HCT116 (cell line): ENCODE measurements around the gene TIMM44. TPM values are rescaled to one million over a fixed set of nuclear protein-coding genes. Genes with fewer than 3 reads are reported as not detected.

Experiments
- ATAC-seq: fragments of 200-7000 bp; cut with Tn5 transposase; 2 replicates; pipeline ENCODE4 v1.9.1; 2020; ENCODE audit warnings: mild to moderate bottlenecking, moderate library complexity
- BruUV-seq: library from RNA; stranded (reverse); fragments of 400-500 nt; replicated peaks from 2 replicates; lab custom pipeline; 2021; lab: Mats Ljungman, UMichigan
- CTCF ChIA-PET: fragments of 300-600 bp; sonication (Branson Sonifier 250); formaldehyde crosslinking; loops from one replicate; lab custom pipeline; 2021; ENCODE audit warnings: antibody characterized with exemption; lab: Charles Lee
- POLR2A ChIA-PET: fragments of 300-600, 350-600 bp; sonication (Branson Sonifier 250); formaldehyde crosslinking; loops from one replicate; lab custom pipeline; 2021; ENCODE audit warnings: antibody characterized with exemption; lab: Charles Lee
- RAD21 ChIA-PET, 2 experiments: fragments of 300-600 bp; sonication (Branson Sonifier 250); formaldehyde crosslinking; loops; one replicate each; lab custom pipeline; 2023; ENCODE audit warnings: low total read pairs in 2 of 2; ENCODE audit not compliant: uncharacterized antibody in 2 of 2, unreplicated experiment in 2 of 2, low non-redundant PET in 1 of 2; lab: Charles Lee
- DNase-seq: peaks from one replicate; pipeline ENCODE4 v3.0.0-alpha.2; 2010; ENCODE audit warnings: low read depth, low spot score
- H2AFZ ChIP-seq: fragments of 200-600 bp; shearing (Covaris generic), sonication (generic); 2 replicates; pipeline ENCODE4 v1.6.1; 2017; ENCODE audit warnings: low read depth, mixed run types, mixed read lengths, antibody characterized with exemption, low read length; ENCODE audit not compliant: poor library complexity, severe bottlenecking
- H3K27ac ChIP-seq: 2 replicates; pipeline ENCODE4 v1.5.1; 2012; ENCODE audit warnings: low read depth, low read length
- H3K27me3 ChIP-seq: fragments of 200-600 bp; sonication (generic); 2 replicates; pipeline ENCODE4 v1.6.1; 2016; ENCODE audit warnings: mixed run types, low read length, mixed read lengths; ENCODE audit not compliant: insufficient read depth
- H3K36me3 ChIP-seq, 2 experiments: fragments of 200-500 bp in 1 of 2; fragments of 200-600 bp in 1 of 2; sonication (Bioruptor generic) in 1 of 2; sonication (generic) in 1 of 2; 2 replicates each; pipeline versions ENCODE4 v1.5.1 to v1.6.1; 2014 to 2016; ENCODE audit warnings: low read length in 2 of 2, inconsistent platforms in 1 of 2, mixed read lengths in 1 of 2, mixed run types in 1 of 2; ENCODE audit not compliant: insufficient read depth in 2 of 2, control insufficient read depth in 1 of 2
- H3K4me1 ChIP-seq, 2 experiments: fragments of 200-600 bp in 1 of 2; sonication (generic) in 1 of 2; 2 replicates each; pipeline versions ENCODE4 v1.5.1 to v1.6.1; 2012 to 2017; ENCODE audit warnings: low read length in 2 of 2, inconsistent platforms in 1 of 2, mild to moderate bottlenecking in 1 of 2, mixed read lengths in 1 of 2, mixed run types in 1 of 2, moderate library complexity in 1 of 2; ENCODE audit not compliant: insufficient read depth in 2 of 2, control insufficient read depth in 1 of 2
- H3K4me2 ChIP-seq: fragments of 200-600 bp; sonication (generic); 2 replicates; pipeline ENCODE4 v1.6.1; 2017; ENCODE audit warnings: mixed run types, low read length, mixed read lengths
- H3K4me3 ChIP-seq, 2 experiments: fragments of 200-600 bp in 1 of 2; sonication (generic) in 1 of 2; replicated peaks in 1 of 2; 2 replicates each; pipeline ENCODE4 v1.5.1; 2011 to 2016; ENCODE audit warnings: low read length in 2 of 2, control low read depth in 1 of 2, low read depth in 1 of 2, mild to moderate bottlenecking in 1 of 2, mixed read lengths in 1 of 2, mixed run types in 1 of 2
- H3K79me2 ChIP-seq: fragments of 200-600 bp; sonication (generic); 2 replicates; pipeline ENCODE4 v1.6.1; 2017; ENCODE audit warnings: mild to moderate bottlenecking, mixed run types, low read length, moderate library complexity, mixed read lengths; ENCODE audit not compliant: insufficient read depth
- H3K9ac ChIP-seq: fragments of 200-600 bp; sonication (generic); 2 replicates; pipeline ENCODE4 v1.6.1; 2016; ENCODE audit warnings: low read length, mixed read lengths
- H3K9me2 ChIP-seq: fragments of 200-600 bp; sonication (generic), shearing (Covaris generic); 2 replicates; pipeline ENCODE4 v1.6.1; 2017; ENCODE audit warnings: mixed run types, mild to moderate bottlenecking, moderate library complexity; ENCODE audit not compliant: insufficient read depth
- H3K9me3 ChIP-seq, 2 experiments: fragments of 200-500 bp in 1 of 2; fragments of 200-600 bp in 1 of 2; sonication (Bioruptor generic) in 1 of 2; sonication (generic) in 1 of 2; 2 replicates each; pipeline ENCODE4 v1.6.1; 2014 to 2017; ENCODE audit warnings: low read length in 2 of 2, mixed read lengths in 2 of 2, inconsistent platforms in 1 of 2, low read depth in 1 of 2, mild to moderate bottlenecking in 1 of 2, mixed run types in 1 of 2, moderate library complexity in 1 of 2; ENCODE audit not compliant: control insufficient read depth in 1 of 2, insufficient read depth in 1 of 2
- H4K20me1 ChIP-seq: fragments of 200-600 bp; sonication (generic), shearing (Covaris generic); 2 replicates; pipeline ENCODE4 v1.6.1; 2017; ENCODE audit warnings: mixed run types, mild to moderate bottlenecking, moderate library complexity; ENCODE audit not compliant: insufficient read depth
- ATF3 ChIP-seq: IDR thresholded peaks from 2 replicates; pipeline ENCODE4 v1.6.1; 2012
- CBX3 ChIP-seq: IDR thresholded peaks from 2 replicates; pipeline ENCODE4 v1.6.1; 2012; ENCODE audit warnings: low read depth
- EZH2 ChIP-seq: fragments of 200-600 bp; sonication (generic); IDR thresholded peaks from 2 replicates; pipeline ENCODE4 v1.6.1; 2017; ENCODE audit warnings: antibody characterized with exemption, mixed run types
- JUND ChIP-seq: IDR thresholded peaks from 2 replicates; pipeline ENCODE4 v1.6.1; 2012
- MAX ChIP-seq: IDR thresholded peaks from 2 replicates; pipeline ENCODE4 v1.6.1; 2012
- SIN3A ChIP-seq: IDR thresholded peaks from 2 replicates; pipeline ENCODE4 v1.6.1; 2012; ENCODE audit warnings: low read depth
- TCF7L2 ChIP-seq: IDR thresholded peaks from 2 replicates; pipeline ENCODE4 v1.7.0; 2011; ENCODE audit warnings: borderline replicate concordance, inconsistent platforms; ENCODE audit not compliant: insufficient read depth, insufficient read length; ENCODE audit errors: extremely low read depth
- ZBTB33 ChIP-seq: IDR thresholded peaks from 2 replicates; pipeline ENCODE4 v1.6.1; 2011; ENCODE audit warnings: mild to moderate bottlenecking, low read length, moderate library complexity; ENCODE audit not compliant: insufficient replicate concordance; ENCODE audit errors: extremely low read depth
- intact Hi-C: fragments of 100-400 bp; cut with micrococcal nuclease; formaldehyde crosslinking; loops from 2 replicates; pipeline ENCODE4 v1.10.0; 2022
- total RNA-seq: library from RNA; stranded (reverse); gene quantifications from one replicate; pipeline ENCODE4 v1.2.1, GENCODE V29; 2021; ENCODE audit not compliant: unreplicated experiment

TIMM44 gene
- total RNA-seq, 1 experiment from 2014 or later, result 136 TPM

GRCh38 chr19:7883105-7883504 is 60.4 kb downstream of the TIMM44 start:
- CTCF ChIA-PET, result interaction anchor here (0.6 to 2.0 kb wide), 3 partner anchors 14 to 529 kb away, joined by 3 to 9 read pairs (median 4); no protein-coding TSS in a partner anchor
- H3K27ac ChIP-seq, result no peak overlapping the region
- H3K4me2 ChIP-seq, result no peak overlapping the region
- no peaks in the 10 kb centered on the region for H3K9me3 ChIP-seq
- intact Hi-C loops, result no loop called here
- no peaks in the 10 kb centered on the region for H3K36me3 ChIP-seq
- no peak for DNase-seq
- no peak overlapping the region for H2AFZ ChIP-seq
- no peak for ATAC-seq
- H3K27me3 ChIP-seq, result no peaks in the 10 kb centered on the region
- H3K4me1 ChIP-seq, result peaks cover 12 to 28% of the 10 kb centered on the region in 2 experiments; a peak in 3 of 4 replicates
- TF ChIP-seq SIN3A, result no peak
- no peak for TF ChIP-seq JUND
- no peak for TF ChIP-seq CBX3
- TF ChIP-seq EZH2, result no peak
- TF ChIP-seq TCF7L2, result no peak
- no peak for TF ChIP-seq MAX
- no peak for TF ChIP-seq ZBTB33
- no peak for TF ChIP-seq ATF3
- no peaks in the 10 kb centered on the region for H4K20me1 ChIP-seq
- no peaks in the 10 kb centered on the region for H3K79me2 ChIP-seq
- H3K4me3 ChIP-seq, result no peak overlapping the region
- H3K9me2 ChIP-seq, result no peaks in the 10 kb centered on the region
- POLR2A ChIA-PET, result no interaction called here
- BruUV-seq, result no TSS peak
- no peak overlapping the region for H3K9ac ChIP-seq
- RAD21 ChIA-PET, result interaction anchor here in 1 of 2 experiments (0.7 kb wide), 1 partner anchor 54 kb away, joined by 7 read pairs; no protein-coding TSS in a partner anchor
